GM21786 (cell line): ENCODE data around the gene ANKRD29.

Source experiments
- ATAC-seq: cut with Tn5 transposase; IDR thresholded peaks from one replicate; pipeline ENCODE4 v1.9.1; 2021; ENCODE audit not compliant: unreplicated experiment

ANKRD29 gene

GRCh38 chr18:23662309-23663263, at the start of gene ANKRD29:
TSS of gene ANKRD29 (minus strand) at chr18:23662911. CDS start at chr18:23662730, 181 bp downstream.
- ATAC-seq = no peak

GRCh38 chr18:23712445-23712844, 49.7 kb upstream of the ANKRD29 start:
- no peak for ATAC-seq

- no peak for ATAC-seq
Measured at GRCh38 chr18:23711426-23711825, 48.7 kb upstream of the ANKRD29 start.

GRCh38 chr18:23710946-23711345, 48.2 kb upstream of the ANKRD29 start:
- ATAC-seq = no peak

- no peak for ATAC-seq
Measured at GRCh38 chr18:23710068-23710527, 47.4 kb upstream of the ANKRD29 start.

- ATAC-seq = no peak
Measured at GRCh38 chr18:23706971-23707640, 44.4 kb upstream of the ANKRD29 start.

GRCh38 chr18:23704806-23705205, 42.1 kb upstream of the ANKRD29 start:
- no peak for ATAC-seq

GRCh38 chr18:23703987-23704384, 41.3 kb upstream of the ANKRD29 start:
- ATAC-seq = no peak

GRCh38 chr18:23703057-23703986, 40.6 kb upstream of the ANKRD29 start:
- ATAC-seq = no peak

GRCh38 chr18:23702606-23703005, 39.9 kb upstream of the ANKRD29 start:
- no peak for ATAC-seq

- ATAC-seq = no peak
Measured at GRCh38 chr18:23701544-23702064, 38.9 kb upstream of the ANKRD29 start.

- no peak for ATAC-seq
Measured at GRCh38 chr18:23701017-23701416, 38.3 kb upstream of the ANKRD29 start.

GRCh38 chr18:23694637-23695430, 32.1 kb upstream of the ANKRD29 start:
- ATAC-seq = no peak

GRCh38 chr18:23693846-23694245, 31.1 kb upstream of the ANKRD29 start:
- ATAC-seq = no peak

GRCh38 chr18:23690505-23691068, 27.9 kb upstream of the ANKRD29 start:
- no peak for ATAC-seq

GRCh38 chr18:23689616-23690504, 27.1 kb upstream of the ANKRD29 start:
- ATAC-seq = no peak

GRCh38 chr18:23689031-23689615, 26.4 kb upstream of the ANKRD29 start, which contains the start of gene LAMA3:
TSS of gene LAMA3 (plus strand) at chr18:23689453. CDS start at chr18:23689684, 231 bp downstream.
- no peak for ATAC-seq

GRCh38 chr18:23688528-23688927, 25.8 kb upstream of the ANKRD29 start:
- no peak for ATAC-seq
